Measurements from ENCODE around the gene ANAPC10.

Gene ANAPC10

DNA sequence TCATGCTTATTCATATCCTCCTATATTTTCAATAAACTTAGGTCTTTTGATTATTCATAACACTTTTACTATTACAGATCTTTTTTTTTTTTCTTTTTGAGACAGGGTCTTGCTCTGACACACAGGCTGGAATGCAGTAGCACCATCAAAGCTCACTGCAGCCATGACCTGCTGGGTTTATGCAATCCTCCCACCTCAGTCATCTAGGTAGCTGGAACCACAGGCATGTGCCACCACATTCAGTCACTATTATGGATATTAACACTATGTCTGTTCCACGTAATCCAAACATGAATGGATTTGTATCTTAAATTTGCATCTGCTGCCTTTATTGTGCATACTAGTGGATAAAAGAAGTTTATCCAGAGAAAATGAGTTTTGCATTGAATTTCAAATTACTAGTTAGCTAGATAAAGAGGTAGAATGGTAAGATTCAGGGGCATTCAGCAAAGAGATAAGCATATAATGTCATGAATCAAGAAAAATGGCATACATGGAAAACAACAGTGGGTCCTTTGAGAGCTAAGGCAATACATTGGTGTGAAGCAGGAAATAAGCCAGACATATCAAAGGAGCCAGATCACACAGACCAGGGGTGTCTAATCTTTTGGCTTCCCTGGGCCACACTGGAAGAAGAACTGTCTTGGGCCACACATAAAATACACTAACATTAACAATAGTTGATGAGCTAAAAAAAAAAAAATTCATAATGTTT, 13.9 kb downstream of the ANAPC10 start:
- H3K56ac ChIP-seq (ENCODE audit: low read length): no peak overlapping the region
- H2BK5ac ChIP-seq (ENCODE audit: low read length): no peak overlapping the region
- no peak overlapping the region for H4K8ac ChIP-seq (ENCODE audit: low read depth, low read length)
- no peak overlapping the region for H3K23ac ChIP-seq (ENCODE audit: low read length)
- no CpG with 5 or more reads among the region's 1 CpG for WGBS (ENCODE audit: extremely low coverage, insufficient coverage, low lambda C conversion rate)
- H3K4me1 ChIP-seq (ENCODE audit: control insufficient read depth, low read depth, low read length): no peaks in the 10 kb centered on the region
- H2BK120ac ChIP-seq (ENCODE audit: low read depth, low read length): no peak overlapping the region
- no peak overlapping the region for H3K27ac ChIP-seq (ENCODE audit: low read depth, low read length)
- H3K4me3 ChIP-seq (ENCODE audit: low read length): no peak overlapping the region
- H3K27me3 ChIP-seq (ENCODE audit: insufficient read depth, low read length, poor library complexity): no peaks in the 10 kb centered on the region
- no peak overlapping the region for H3K4me2 ChIP-seq (ENCODE audit: low read length)
- H3K79me2 ChIP-seq (ENCODE audit: control insufficient read depth, insufficient read depth, low read length): peaks cover 3% of the 10 kb centered on the region
- H3K79me1 ChIP-seq (ENCODE audit: low read length): peaks cover 3% of the 10 kb centered on the region
- DNase-seq: peak; percentile 83
- no peaks in the 10 kb centered on the region for H3K36me3 ChIP-seq (ENCODE audit: control insufficient read depth, insufficient read depth, low read length)
- H3K4ac ChIP-seq (ENCODE audit: low read depth, low read length): no peak overlapping the region
- H3K18ac ChIP-seq (ENCODE audit: low read length): no peak overlapping the region
- H4K5ac ChIP-seq (ENCODE audit: low read length): no peak overlapping the region
- H2AK5ac ChIP-seq (ENCODE audit: low read length): no peak overlapping the region
- no peak overlapping the region for H3K9ac ChIP-seq (ENCODE audit: low read length)
- H2BK15ac ChIP-seq (replicated peaks; ENCODE audit: low read depth): no peak overlapping the region

- no peak overlapping the region for H3K27ac ChIP-seq (ENCODE audit: low read depth, low read length)
- H3K23ac ChIP-seq (ENCODE audit: low read length): no peak overlapping the region
- peaks cover under 1% of the 10 kb centered on the region for H3K79me1 ChIP-seq (ENCODE audit: low read length)
- no peak overlapping the region for H2BK15ac ChIP-seq (replicated peaks; ENCODE audit: low read depth)
- WGBS (ENCODE audit: extremely low coverage, insufficient coverage, low lambda C conversion rate): no CpG with 5 or more reads among the region's 1 CpG
- H2BK120ac ChIP-seq (ENCODE audit: low read depth, low read length): no peak overlapping the region
- no peak overlapping the region for H3K56ac ChIP-seq (ENCODE audit: low read length)
- no peak overlapping the region for H3K4ac ChIP-seq (ENCODE audit: low read depth, low read length)
- DNase-seq: no peak
- H2AK5ac ChIP-seq (ENCODE audit: low read length): no peak overlapping the region
- no peak overlapping the region for H3K4me2 ChIP-seq (ENCODE audit: low read length)
- no peak overlapping the region for H3K18ac ChIP-seq (ENCODE audit: low read length)
- no peaks in the 10 kb centered on the region for H3K36me3 ChIP-seq (ENCODE audit: control insufficient read depth, insufficient read depth, low read length)
- no peak overlapping the region for H4K8ac ChIP-seq (ENCODE audit: low read depth, low read length)
- H4K5ac ChIP-seq (ENCODE audit: low read length): no peak overlapping the region
- H3K4me3 ChIP-seq (ENCODE audit: low read length): no peak overlapping the region
- no peaks in the 10 kb centered on the region for H3K27me3 ChIP-seq (ENCODE audit: insufficient read depth, low read length, poor library complexity)
- no peak overlapping the region for H3K9ac ChIP-seq (ENCODE audit: low read length)
- H3K79me2 ChIP-seq (ENCODE audit: control insufficient read depth, insufficient read depth, low read length): peaks cover under 1% of the 10 kb centered on the region
- no peak overlapping the region for H2BK5ac ChIP-seq (ENCODE audit: low read length)
- H3K4me1 ChIP-seq (ENCODE audit: control insufficient read depth, low read depth, low read length): no peaks in the 10 kb centered on the region
These were observed 16.2 kb downstream of the ANAPC10 start for GRCh38 chr4:145081756-145082155.

DNA sequence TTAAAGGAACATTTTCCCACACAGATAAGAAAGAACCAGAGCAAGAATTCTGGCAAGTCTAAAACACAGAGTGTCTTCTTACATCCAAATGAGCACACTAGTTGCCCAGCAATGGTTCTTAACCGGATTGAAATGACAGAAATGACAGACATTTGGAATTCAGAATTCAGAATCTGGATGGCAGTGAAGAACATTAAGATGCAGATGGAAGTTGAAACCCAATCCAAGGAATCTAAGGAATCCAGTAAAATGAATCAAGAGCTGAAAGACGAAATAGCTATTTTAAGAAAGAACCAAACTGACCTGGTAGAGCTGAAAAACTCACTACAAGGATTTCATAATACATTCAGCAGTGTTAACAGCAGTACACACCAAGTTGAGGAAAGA, 21.5 kb downstream of the ANAPC10 start:
- DNase-seq: no peak
- H3K4me2 ChIP-seq (ENCODE audit: low read length): no peak overlapping the region
- no peaks in the 10 kb centered on the region for H3K79me2 ChIP-seq (ENCODE audit: control insufficient read depth, insufficient read depth, low read length)
- H2BK15ac ChIP-seq (replicated peaks; ENCODE audit: low read depth): no peak overlapping the region
- H3K56ac ChIP-seq (ENCODE audit: low read length): no peak overlapping the region
- H3K4ac ChIP-seq (ENCODE audit: low read depth, low read length): no peak overlapping the region
- H3K27ac ChIP-seq (ENCODE audit: low read depth, low read length): no peak overlapping the region
- no peak overlapping the region for H3K18ac ChIP-seq (ENCODE audit: low read length)
- no peaks in the 10 kb centered on the region for H3K36me3 ChIP-seq (ENCODE audit: control insufficient read depth, insufficient read depth, low read length)
- H3K23ac ChIP-seq (ENCODE audit: low read length): no peak overlapping the region
- no peak overlapping the region for H2BK5ac ChIP-seq (ENCODE audit: low read length)
- H4K5ac ChIP-seq (ENCODE audit: low read length): no peak overlapping the region
- H3K9ac ChIP-seq (ENCODE audit: low read length): no peak overlapping the region
- WGBS (ENCODE audit: extremely low coverage, insufficient coverage, low lambda C conversion rate): no CpG with 5 or more reads among the region's 2 CpGs
- H3K27me3 ChIP-seq (ENCODE audit: insufficient read depth, low read length, poor library complexity): no peaks in the 10 kb centered on the region
- H3K4me1 ChIP-seq (ENCODE audit: control insufficient read depth, low read depth, low read length): no peaks in the 10 kb centered on the region
- no peak overlapping the region for H3K4me3 ChIP-seq (ENCODE audit: low read length)
- H3K79me1 ChIP-seq (ENCODE audit: low read length): peaks cover 4% of the 10 kb centered on the region
- no peak overlapping the region for H2AK5ac ChIP-seq (ENCODE audit: low read length)
- no peak overlapping the region for H2BK120ac ChIP-seq (ENCODE audit: low read depth, low read length)
- no peak overlapping the region for H4K8ac ChIP-seq (ENCODE audit: low read depth, low read length)

GRCh38 chr4:145075742-145076468, 22.1 kb downstream of the ANAPC10 start:
- Histone ChIP-seq H3K4me1 (ENCODE audit: control insufficient read depth, low read depth, low read length) (no peaks in the 10 kb centered on the region), H3K27me3 (ENCODE audit: insufficient read depth, low read length, poor library complexity) (no peaks in the 10 kb centered on the region), H4K8ac (ENCODE audit: low read depth, low read length) (no peak overlapping the region), H3K36me3 (ENCODE audit: control insufficient read depth, insufficient read depth, low read length) (no peaks in the 10 kb centered on the region), H2AK5ac (ENCODE audit: low read length) (no peak overlapping the region), H3K9ac (ENCODE audit: low read length) (no peak overlapping the region), H2BK5ac (ENCODE audit: low read length) (no peak overlapping the region), H2BK120ac (ENCODE audit: low read depth, low read length) (no peak overlapping the region), H3K4me2 (ENCODE audit: low read length) (no peak overlapping the region), H3K18ac (ENCODE audit: low read length) (no peak overlapping the region), H3K27ac (ENCODE audit: low read depth, low read length) (no peak overlapping the region), H2BK15ac (replicated peaks; ENCODE audit: low read depth) (no peak overlapping the region), H3K23ac (ENCODE audit: low read length) (no peak overlapping the region), H3K4ac (ENCODE audit: low read depth, low read length) (no peak overlapping the region), H3K4me3 (ENCODE audit: low read length) (no peak overlapping the region), H3K56ac (ENCODE audit: low read length) (no peak overlapping the region), H4K5ac (ENCODE audit: low read length) (no peak overlapping the region), H3K79me2 (ENCODE audit: control insufficient read depth, insufficient read depth, low read length) (no peaks in the 10 kb centered on the region), H3K79me1 (ENCODE audit: low read length) (peaks cover 4% of the 10 kb centered on the region)
- DNase-seq: no peak
- no CpG with 5 or more reads among the region's 1 CpG for WGBS (ENCODE audit: extremely low coverage, insufficient coverage, low lambda C conversion rate)

DNA sequence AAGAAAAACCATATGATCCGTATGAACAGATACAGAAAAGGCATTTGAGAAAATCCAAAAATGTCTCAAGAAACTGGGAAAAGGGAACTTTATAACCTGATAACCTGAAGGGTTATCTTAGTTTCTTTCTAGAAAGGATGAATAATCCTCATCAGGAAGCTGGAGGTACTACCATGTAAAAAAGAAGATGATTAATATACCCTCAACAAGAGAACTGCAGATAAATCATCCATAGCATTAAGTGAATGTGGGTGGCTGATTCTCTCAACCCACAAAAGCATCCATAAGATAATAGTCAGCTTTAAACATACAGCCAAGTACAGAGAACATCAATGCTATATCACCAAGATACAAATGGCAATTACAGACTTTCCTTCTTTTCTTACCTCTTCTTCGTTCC, 26.4 kb downstream of the ANAPC10 start:
- Histone ChIP-seq H3K79me1 (ENCODE audit: low read length) (peaks cover 4% of the 10 kb centered on the region), H3K56ac (ENCODE audit: low read length) (no peak overlapping the region), H3K27me3 (ENCODE audit: insufficient read depth, low read length, poor library complexity) (no peaks in the 10 kb centered on the region), H3K23ac (ENCODE audit: low read length) (no peak overlapping the region), H3K27ac (ENCODE audit: low read depth, low read length) (no peak overlapping the region), H3K36me3 (ENCODE audit: control insufficient read depth, insufficient read depth, low read length) (no peaks in the 10 kb centered on the region), H4K8ac (ENCODE audit: low read depth, low read length) (no peak overlapping the region), H3K4me1 (ENCODE audit: control insufficient read depth, low read depth, low read length) (no peaks in the 10 kb centered on the region), H3K4me3 (ENCODE audit: low read length) (no peak overlapping the region), H2BK5ac (ENCODE audit: low read length) (no peak overlapping the region), H2AK5ac (ENCODE audit: low read length) (no peak overlapping the region), H3K9ac (ENCODE audit: low read length) (no peak overlapping the region), H3K79me2 (ENCODE audit: control insufficient read depth, insufficient read depth, low read length) (no peaks in the 10 kb centered on the region), H4K5ac (ENCODE audit: low read length) (no peak overlapping the region), H3K18ac (ENCODE audit: low read length) (no peak overlapping the region), H2BK15ac (replicated peaks; ENCODE audit: low read depth) (no peak overlapping the region), H2BK120ac (ENCODE audit: low read depth, low read length) (no peak overlapping the region), H3K4me2 (ENCODE audit: low read length) (no peak overlapping the region), H3K4ac (ENCODE audit: low read depth, low read length) (no peak overlapping the region)
- no CpG with 5 or more reads among the region's 2 CpGs for WGBS (ENCODE audit: extremely low coverage, insufficient coverage, low lambda C conversion rate)
- DNase-seq: no peak
